GM12892 (cell line): ENCODE results near the gene ADD3.

ENCODE experiments used
- POLR2A ChIP-seq: IDR thresholded peaks from 2 replicates; pipeline ENCODE4 v1.6.1; 2011; ENCODE audit warnings: low read depth, low read length, control low read depth
- TAF1 ChIP-seq: IDR thresholded peaks from 2 replicates; pipeline ENCODE4 v1.6.1; 2011; ENCODE audit warnings: low read depth, mild to moderate bottlenecking, control low read depth, low read length, borderline replicate concordance

- TF ChIP-seq POLR2A (no peak), TAF1 (no peak)
Observed at GRCh38 chr10:109968953-109969759, 38.6 kb upstream of the ADD3 start.
